HCT116 (cell line): Measurements from ENCODE around the gene TUSC7. TPM values are rescaled to one million over a fixed set of nuclear protein-coding genes. Genes with fewer than 3 reads are reported as not detected.

ENCODE experiments used
- ATAC-seq: fragments of 200-7000 bp; cut with Tn5 transposase; 2 replicates; pipeline ENCODE4 v1.9.1; 2020; ENCODE audit warnings: mild to moderate bottlenecking, moderate library complexity
- BruUV-seq: library from RNA; stranded (reverse); fragments of 400-500 nt; replicated peaks from 2 replicates; lab custom pipeline; 2021; lab: Mats Ljungman, UMichigan
- CTCF ChIA-PET: fragments of 300-600 bp; sonication (Branson Sonifier 250); formaldehyde crosslinking; loops from one replicate; lab custom pipeline; 2021; ENCODE audit warnings: antibody characterized with exemption; lab: Charles Lee
- POLR2A ChIA-PET: fragments of 300-600, 350-600 bp; sonication (Branson Sonifier 250); formaldehyde crosslinking; loops from one replicate; lab custom pipeline; 2021; ENCODE audit warnings: antibody characterized with exemption; lab: Charles Lee
- RAD21 ChIA-PET, 2 experiments: fragments of 300-600 bp; sonication (Branson Sonifier 250); formaldehyde crosslinking; loops; one replicate each; lab custom pipeline; 2023; ENCODE audit warnings: low total read pairs in 2 of 2; ENCODE audit not compliant: uncharacterized antibody in 2 of 2, unreplicated experiment in 2 of 2, low non-redundant PET in 1 of 2; lab: Charles Lee
- DNase-seq: peaks from one replicate; pipeline ENCODE4 v3.0.0-alpha.2; 2010; ENCODE audit warnings: low read depth, low spot score
- H2AFZ ChIP-seq: fragments of 200-600 bp; shearing (Covaris generic), sonication (generic); 2 replicates; pipeline ENCODE4 v1.6.1; 2017; ENCODE audit warnings: low read depth, mixed run types, mixed read lengths, antibody characterized with exemption, low read length; ENCODE audit not compliant: poor library complexity, severe bottlenecking
- H3K27ac ChIP-seq: 2 replicates; pipeline ENCODE4 v1.5.1; 2012; ENCODE audit warnings: low read depth, low read length
- H3K27me3 ChIP-seq: fragments of 200-600 bp; sonication (generic); 2 replicates; pipeline ENCODE4 v1.6.1; 2016; ENCODE audit warnings: mixed run types, low read length, mixed read lengths; ENCODE audit not compliant: insufficient read depth
- H3K36me3 ChIP-seq, 2 experiments: fragments of 200-500 bp in 1 of 2; fragments of 200-600 bp in 1 of 2; sonication (Bioruptor generic) in 1 of 2; sonication (generic) in 1 of 2; 2 replicates each; pipeline versions ENCODE4 v1.5.1 to v1.6.1; 2014 to 2016; ENCODE audit warnings: low read length in 2 of 2, inconsistent platforms in 1 of 2, mixed read lengths in 1 of 2, mixed run types in 1 of 2; ENCODE audit not compliant: insufficient read depth in 2 of 2, control insufficient read depth in 1 of 2
- H3K4me1 ChIP-seq, 2 experiments: fragments of 200-600 bp in 1 of 2; sonication (generic) in 1 of 2; 2 replicates each; pipeline versions ENCODE4 v1.5.1 to v1.6.1; 2012 to 2017; ENCODE audit warnings: low read length in 2 of 2, inconsistent platforms in 1 of 2, mild to moderate bottlenecking in 1 of 2, mixed read lengths in 1 of 2, mixed run types in 1 of 2, moderate library complexity in 1 of 2; ENCODE audit not compliant: insufficient read depth in 2 of 2, control insufficient read depth in 1 of 2
- H3K4me2 ChIP-seq: fragments of 200-600 bp; sonication (generic); 2 replicates; pipeline ENCODE4 v1.6.1; 2017; ENCODE audit warnings: mixed run types, low read length, mixed read lengths
- H3K4me3 ChIP-seq, 2 experiments: fragments of 200-600 bp in 1 of 2; sonication (generic) in 1 of 2; replicated peaks in 1 of 2; 2 replicates each; pipeline ENCODE4 v1.5.1; 2011 to 2016; ENCODE audit warnings: low read length in 2 of 2, control low read depth in 1 of 2, low read depth in 1 of 2, mild to moderate bottlenecking in 1 of 2, mixed read lengths in 1 of 2, mixed run types in 1 of 2
- H3K79me2 ChIP-seq: fragments of 200-600 bp; sonication (generic); 2 replicates; pipeline ENCODE4 v1.6.1; 2017; ENCODE audit warnings: mild to moderate bottlenecking, mixed run types, low read length, moderate library complexity, mixed read lengths; ENCODE audit not compliant: insufficient read depth
- H3K9ac ChIP-seq: fragments of 200-600 bp; sonication (generic); 2 replicates; pipeline ENCODE4 v1.6.1; 2016; ENCODE audit warnings: low read length, mixed read lengths
- H3K9me2 ChIP-seq: fragments of 200-600 bp; sonication (generic), shearing (Covaris generic); 2 replicates; pipeline ENCODE4 v1.6.1; 2017; ENCODE audit warnings: mixed run types, mild to moderate bottlenecking, moderate library complexity; ENCODE audit not compliant: insufficient read depth
- H3K9me3 ChIP-seq, 2 experiments: fragments of 200-500 bp in 1 of 2; fragments of 200-600 bp in 1 of 2; sonication (Bioruptor generic) in 1 of 2; sonication (generic) in 1 of 2; 2 replicates each; pipeline ENCODE4 v1.6.1; 2014 to 2017; ENCODE audit warnings: low read length in 2 of 2, mixed read lengths in 2 of 2, inconsistent platforms in 1 of 2, low read depth in 1 of 2, mild to moderate bottlenecking in 1 of 2, mixed run types in 1 of 2, moderate library complexity in 1 of 2; ENCODE audit not compliant: control insufficient read depth in 1 of 2, insufficient read depth in 1 of 2
- H4K20me1 ChIP-seq: fragments of 200-600 bp; sonication (generic), shearing (Covaris generic); 2 replicates; pipeline ENCODE4 v1.6.1; 2017; ENCODE audit warnings: mixed run types, mild to moderate bottlenecking, moderate library complexity; ENCODE audit not compliant: insufficient read depth
- ATF3 ChIP-seq: IDR thresholded peaks from 2 replicates; pipeline ENCODE4 v1.6.1; 2012
- CBX3 ChIP-seq: IDR thresholded peaks from 2 replicates; pipeline ENCODE4 v1.6.1; 2012; ENCODE audit warnings: low read depth
- EGR1 ChIP-seq: IDR thresholded peaks from 2 replicates; pipeline ENCODE4 v1.6.1; 2012; ENCODE audit warnings: low read depth
- ELF1 ChIP-seq: IDR thresholded peaks from 2 replicates; pipeline ENCODE4 v1.6.1; 2012; ENCODE audit warnings: low read depth, borderline replicate concordance
- EZH2 ChIP-seq: fragments of 200-600 bp; sonication (generic); IDR thresholded peaks from 2 replicates; pipeline ENCODE4 v1.6.1; 2017; ENCODE audit warnings: antibody characterized with exemption, mixed run types
- EZH2phosphoT487 ChIP-seq: fragments of 200-600 bp; IDR thresholded peaks from 2 replicates; pipeline ENCODE4 v1.6.1; 2018; ENCODE audit warnings: antibody characterized with exemption, borderline replicate concordance
- FOSL1 ChIP-seq: IDR thresholded peaks from 2 replicates; pipeline ENCODE4 v1.6.1; 2012; ENCODE audit warnings: low read depth
- JUND ChIP-seq: IDR thresholded peaks from 2 replicates; pipeline ENCODE4 v1.6.1; 2012
- POLR2AphosphoS5 ChIP-seq: IDR thresholded peaks from 2 replicates; pipeline ENCODE4 v1.6.1; 2011; ENCODE audit warnings: mild to moderate bottlenecking, low read depth, low read length, moderate library complexity
- RAD21 ChIP-seq: IDR thresholded peaks from 2 replicates; pipeline ENCODE4 v1.6.1; 2012; ENCODE audit warnings: low read depth, mild to moderate bottlenecking
- REST ChIP-seq: IDR thresholded peaks from 2 replicates; pipeline ENCODE4 v1.6.1; 2012; ENCODE audit warnings: low read depth
- SIN3A ChIP-seq: IDR thresholded peaks from 2 replicates; pipeline ENCODE4 v1.6.1; 2012; ENCODE audit warnings: low read depth
- SRF ChIP-seq: IDR thresholded peaks from 2 replicates; pipeline ENCODE4 v1.6.1; 2012; ENCODE audit warnings: low read depth
- TCF7L2 ChIP-seq: IDR thresholded peaks from 2 replicates; pipeline ENCODE4 v1.7.0; 2011; ENCODE audit warnings: borderline replicate concordance, inconsistent platforms; ENCODE audit not compliant: insufficient read depth, insufficient read length; ENCODE audit errors: extremely low read depth
- YY1 ChIP-seq: IDR thresholded peaks from 2 replicates; pipeline ENCODE4 v1.6.1; 2011; ENCODE audit warnings: low read length, low read depth, moderate library complexity, mild to moderate bottlenecking; ENCODE audit not compliant: insufficient replicate concordance; ENCODE audit errors: extremely low read depth
- ZBTB33 ChIP-seq: IDR thresholded peaks from 2 replicates; pipeline ENCODE4 v1.6.1; 2011; ENCODE audit warnings: mild to moderate bottlenecking, low read length, moderate library complexity; ENCODE audit not compliant: insufficient replicate concordance; ENCODE audit errors: extremely low read depth
- ZFX ChIP-seq: fragments of 450-650 bp; IDR thresholded peaks from 2 replicates; pipeline ENCODE4 v1.6.1; 2017
- intact Hi-C: fragments of 100-400 bp; cut with micrococcal nuclease; formaldehyde crosslinking; loops from 2 replicates; pipeline ENCODE4 v1.10.0; 2022
- total RNA-seq: library from RNA; stranded (reverse); gene quantifications from one replicate; pipeline ENCODE4 v1.2.1, GENCODE V29; 2021; ENCODE audit not compliant: unreplicated experiment
- TF ChIP-seq, protein P1 (sequence below): IDR thresholded peaks from 2 replicates; pipeline ENCODE4 v1.6.1; 2012

TUSC7 gene
- total RNA-seq, 1 experiment from 2014 or later = not detected

GRCh38 chr3:116701070-116701469 lies 8.5 kb upstream of the TUSC7 start:
- ATAC-seq (no peak), DNase-seq (no peak)
- Histone ChIP-seq H3K9ac (no peak overlapping the region), H3K27me3 (peaks cover 6% of the 10 kb centered on the region; the same call in 1 of the 2 replicates), H3K4me1 (no peaks in the 10 kb centered on the region), H3K27ac (no peak overlapping the region), H4K20me1 (no peaks in the 10 kb centered on the region), H3K9me2 (no peaks in the 10 kb centered on the region), H3K4me3 (no peak overlapping the region), H3K9me3 (no peaks in the 10 kb centered on the region), H3K79me2 (no peaks in the 10 kb centered on the region), H3K36me3 (no peaks in the 10 kb centered on the region), H3K4me2 (no peak overlapping the region), H2AFZ (no peak overlapping the region)
- TF ChIP-seq ZFX (no peak), SRF (no peak), RAD21 (no peak), EZH2 (no peak), REST (no peak), TCF7L2 (no peak), ZBTB33 (no peak), FOSL1 (no peak), YY1 (no peak), ELF1 (no peak), SIN3A (no peak), CBX3 (no peak), EGR1 (no peak), POLR2AphosphoS5 (no peak), ATF3 (no peak), JUND (no peak), EZH2phosphoT487 (no peak)
- TF ChIP-seq, protein P1, sequence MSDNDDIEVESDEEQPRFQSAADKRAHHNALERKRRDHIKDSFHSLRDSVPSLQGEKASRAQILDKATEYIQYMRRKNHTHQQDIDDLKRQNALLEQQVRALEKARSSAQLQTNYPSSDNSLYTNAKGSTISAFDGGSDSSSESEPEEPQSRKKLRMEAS = no peak
- CTCF ChIA-PET = no interaction called here
- RAD21 ChIA-PET = no interaction called here
- POLR2A ChIA-PET = no interaction called here
- no TSS peak for BruUV-seq
- intact Hi-C loops = no loop called here
